ENCODE data around the gene NLRC4.

NLRC4 gene

GRCh38 chr2:32246911-32247310 is 17.8 kb downstream of the NLRC4 start:
- no peak for TF ChIP-seq CTCF (IDR thresholded peaks at IDR 0.05; ENCODE audit: low read depth, low read length)
- H3K4me3 ChIP-seq (replicated peaks in 1 of 2; ENCODE audit: low read depth in 2 of 2, low read length in 2 of 2), result no peak overlapping the region
- DNase-seq (ENCODE audit: low read depth in 2 of 2), result no peak

GRCh38 chr2:32242331-32242730 is 22.4 kb downstream of the NLRC4 start:
- no peak overlapping the region for H3K4me3 ChIP-seq (replicated peaks in 1 of 2; ENCODE audit: low read depth in 2 of 2, low read length in 2 of 2)
- TF ChIP-seq CTCF (IDR thresholded peaks at IDR 0.05; ENCODE audit: low read depth, low read length), result no peak
- DNase-seq (ENCODE audit: low read depth in 2 of 2), result no peak

GRCh38 chr2:32237996-32238395 is 26.7 kb downstream of the NLRC4 start:
- no peak for TF ChIP-seq CTCF (IDR thresholded peaks at IDR 0.05; ENCODE audit: low read depth, low read length)
- H3K4me3 ChIP-seq (replicated peaks in 1 of 2; ENCODE audit: low read depth in 2 of 2, low read length in 2 of 2), result no peak overlapping the region
- DNase-seq (ENCODE audit: low read depth in 2 of 2), result no peak

GRCh38 chr2:32237488-32237887 is 27.2 kb downstream of the NLRC4 start:
- H3K4me3 ChIP-seq (replicated peaks in 1 of 2; ENCODE audit: low read depth in 2 of 2, low read length in 2 of 2), result no peak overlapping the region
- no peak for DNase-seq (ENCODE audit: low read depth in 2 of 2)
- TF ChIP-seq CTCF (IDR thresholded peaks at IDR 0.05; ENCODE audit: low read depth, low read length), result no peak

GRCh38 chr2:32235315-32235714 is 29.4 kb downstream of the NLRC4 start:
- H3K4me3 ChIP-seq (replicated peaks in 1 of 2; ENCODE audit: low read depth in 2 of 2, low read length in 2 of 2), result no peak overlapping the region
- DNase-seq (ENCODE audit: low read depth in 2 of 2), result peak in 1 of 2 donors; percentile 6
- TF ChIP-seq CTCF (IDR thresholded peaks at IDR 0.05; ENCODE audit: low read depth, low read length), result no peak

- no peak overlapping the region for H3K4me3 ChIP-seq (replicated peaks in 1 of 2; ENCODE audit: low read depth in 2 of 2, low read length in 2 of 2)
- TF ChIP-seq CTCF (IDR thresholded peaks at IDR 0.05; ENCODE audit: low read depth, low read length), result no peak
- no peak for DNase-seq (ENCODE audit: low read depth in 2 of 2)
These were observed 32.7 kb downstream of the NLRC4 start for GRCh38 chr2:32231959-32232358.

GRCh38 chr2:32229635-32230034 is 35.1 kb downstream of the NLRC4 start:
- DNase-seq (ENCODE audit: low read depth in 2 of 2), result no peak
- no peak for TF ChIP-seq CTCF (IDR thresholded peaks at IDR 0.05; ENCODE audit: low read depth, low read length)
- no peak overlapping the region for H3K4me3 ChIP-seq (replicated peaks in 1 of 2; ENCODE audit: low read depth in 2 of 2, low read length in 2 of 2)
